Naive thymus-derived CD8-positive, alpha-beta T cell (primary cell): ENCODE data around the gene KLF13. TPM values are rescaled to one million over a fixed set of nuclear protein-coding genes. Genes with fewer than 3 reads are reported as not detected.

ENCODE experiments used
- ATAC-seq, 2 donors: fragments of 150-1000 bp; cut with Tn5 transposase in 1 of 2; sonication (Bioruptor Pico), chemical (Tn5 transposase) in 1 of 2; 1 replicate in 1 of 2; 2 replicates in 1 of 2; pipeline ENCODE4 v1.10.0; 2021; ENCODE audit warnings: mild to moderate bottlenecking in 2 of 2, moderate library complexity in 2 of 2
- POLR2A ChIA-PET: fragments of 350-600 bp; sonication (Branson Sonifier 250); formaldehyde crosslinking; loops from one replicate; lab custom pipeline; 2021; ENCODE audit warnings: antibody characterized with exemption; lab: Charles Lee
- DNase-seq, 10 donors: peaks; one replicate each; pipeline versions ENCODE4 v3.0.0 to v3.0.0-alpha.2; 2020 to 2022
- H3K27ac Mint-ChIP-seq, 10 donors: one replicate each; pipeline ENCODE4 v1.8.0; 2020 to 2022; ENCODE audit warnings: mild to moderate bottlenecking in 10 of 10, mixed read lengths in 10 of 10, moderate library complexity in 4 of 10, inconsistent platforms in 1 of 10
- H3K27me3 Mint-ChIP-seq, 5 donors: one replicate each; pipeline ENCODE4 v1.8.0; 2021 to 2022; ENCODE audit warnings: mixed read lengths in 5 of 5
- H3K36me3 Mint-ChIP-seq, 3 donors: one replicate each; pipeline ENCODE4 v1.8.0; 2020 to 2022; ENCODE audit warnings: mixed read lengths in 3 of 3, mild to moderate bottlenecking in 2 of 3, inconsistent platforms in 1 of 3
- H3K4me1 Mint-ChIP-seq, 4 donors: one replicate each; pipeline ENCODE4 v1.8.0; 2021 to 2022; ENCODE audit warnings: mixed read lengths in 4 of 4
- H3K4me3 Mint-ChIP-seq, 10 donors: one replicate each; pipeline ENCODE4 v1.8.0; 2020 to 2022; ENCODE audit warnings: mild to moderate bottlenecking in 10 of 10, mixed read lengths in 10 of 10, moderate library complexity in 6 of 10, inconsistent platforms in 1 of 10
- H3K9me3 Mint-ChIP-seq, 9 donors: one replicate each; pipeline ENCODE4 v1.8.0; 2020 to 2022; ENCODE audit warnings: mixed read lengths in 9 of 9, mild to moderate bottlenecking in 3 of 9, inconsistent platforms in 1 of 9, moderate library complexity in 1 of 9
- polyA plus RNA-seq, 3 donors: library from polyadenylated mRNA; unstranded; fragments of 300-500 nt; fragmentation: Illumina TruSeq; gene quantifications; one replicate each; pipeline ENCODE4 v1.2.3, GENCODE V29; 2021
- total RNA-seq, 8 experiments: library from RNA in 2 of 8; stranded (reverse) in 2 of 8; gene quantifications; one replicate each; pipeline ENCODE4 v1.2.3 and lab custom pipeline; 2021 to 2026

KLF13 gene
- total and polyA plus RNA-seq, 5 experiments from 2014 or later, result 70.1 to 244 (median 102) TPM

DNA sequence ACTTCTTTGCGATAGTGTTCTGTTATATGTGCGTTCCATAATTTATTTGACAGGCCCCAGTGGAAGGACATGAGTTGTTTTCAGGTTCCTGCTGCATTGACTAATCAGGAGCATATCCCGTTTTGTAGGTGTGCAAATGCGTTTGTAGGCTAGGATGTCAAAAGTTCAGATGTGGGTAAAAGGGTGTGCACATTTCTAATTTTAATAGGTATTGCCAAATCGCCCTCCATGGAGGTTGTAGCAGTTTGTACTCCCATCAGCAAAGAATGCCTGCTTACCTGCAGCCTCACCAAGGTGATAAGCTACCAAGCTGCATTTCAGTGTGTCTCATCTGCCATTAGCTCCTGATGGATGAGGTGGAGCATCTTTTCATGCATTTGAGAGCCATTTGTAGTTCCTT, 36.3 kb downstream of the KLF13 start:
- no peak for DNase-seq
- peaks cover 0 to 8% (median 7%) of the 10 kb centered on the region in 3 donors for H3K36me3 Mint-ChIP-seq
- H3K27me3 Mint-ChIP-seq, result no peaks in the 10 kb centered on the region
- H3K27ac Mint-ChIP-seq, result peak overlapping the region; percentile 96 to 100 (median 98)
- peaks cover 61 to 100% (median 98%) of the 10 kb centered on the region in 4 donors for H3K4me1 Mint-ChIP-seq
- peak overlapping the region; percentile 72 to 95 (median 88) for H3K4me3 Mint-ChIP-seq
- POLR2A ChIA-PET, result interaction anchor here (1.1 to 36.8 kb wide), 10 partner anchors 16 to 147 kb away, joined by 3 to 915 read pairs (median 95); partner anchors contain the start of gene KLF13
- no peak for ATAC-seq
- no peaks in the 10 kb centered on the region for H3K9me3 Mint-ChIP-seq

DNA sequence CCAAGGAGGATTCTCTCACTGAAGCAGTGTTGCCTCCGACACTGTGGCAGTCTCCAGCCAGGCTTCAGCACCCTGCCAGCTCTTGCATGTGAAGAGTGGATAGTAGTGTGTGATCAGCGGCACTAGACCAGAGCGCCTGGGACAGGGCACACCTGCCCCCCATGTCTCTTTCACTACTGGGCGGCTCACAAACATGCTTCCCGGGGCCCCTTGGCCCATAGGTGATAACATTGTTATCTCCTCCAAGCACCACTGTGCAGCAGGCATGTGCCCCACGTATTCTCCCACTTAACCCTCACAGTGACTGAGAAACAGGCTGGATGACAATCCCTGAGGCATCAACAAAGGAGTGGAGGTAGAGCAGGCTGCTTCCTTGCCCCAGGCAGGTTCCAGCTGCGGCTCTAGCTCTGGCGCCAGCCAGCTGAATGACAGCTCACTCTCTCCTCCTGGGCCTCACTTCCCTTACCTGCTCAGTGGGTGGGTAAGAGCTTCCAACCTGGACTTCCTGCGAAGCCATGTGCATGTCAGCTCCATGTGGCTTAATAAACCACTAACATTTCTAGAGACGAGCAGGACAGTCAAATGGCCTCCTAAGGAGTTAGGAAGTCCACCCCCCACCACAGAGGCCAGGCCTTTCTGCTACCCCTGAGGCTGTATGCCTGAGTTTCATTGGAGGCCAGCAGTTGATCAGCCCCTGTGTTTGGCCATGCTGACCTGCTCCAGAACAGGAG, 37.8 kb downstream of the KLF13 start:
- DNase-seq, result peak in 1 of 10 donors; percentile 24
- POLR2A ChIA-PET, result interaction anchor here (0.5 to 36.8 kb wide), 16 partner anchors 13 to 149 kb away, joined by 3 to 915 read pairs (median 26); partner anchors contain the start of gene KLF13
- H3K36me3 Mint-ChIP-seq, result peaks cover 0 to 4% (median 4%) of the 10 kb centered on the region in 3 donors
- H3K4me3 Mint-ChIP-seq, result peak overlapping the region; percentile 77 to 95 (median 88)
- no peak for ATAC-seq
- peak overlapping the region; percentile 96 to 100 (median 98) for H3K27ac Mint-ChIP-seq
- H3K27me3 Mint-ChIP-seq, result no peaks in the 10 kb centered on the region
- peaks cover 58 to 100% (median 98%) of the 10 kb centered on the region in 4 donors for H3K4me1 Mint-ChIP-seq
- peaks cover 0 to under 1% (median 0%) of the 10 kb centered on the region in 9 donors for H3K9me3 Mint-ChIP-seq

DNA sequence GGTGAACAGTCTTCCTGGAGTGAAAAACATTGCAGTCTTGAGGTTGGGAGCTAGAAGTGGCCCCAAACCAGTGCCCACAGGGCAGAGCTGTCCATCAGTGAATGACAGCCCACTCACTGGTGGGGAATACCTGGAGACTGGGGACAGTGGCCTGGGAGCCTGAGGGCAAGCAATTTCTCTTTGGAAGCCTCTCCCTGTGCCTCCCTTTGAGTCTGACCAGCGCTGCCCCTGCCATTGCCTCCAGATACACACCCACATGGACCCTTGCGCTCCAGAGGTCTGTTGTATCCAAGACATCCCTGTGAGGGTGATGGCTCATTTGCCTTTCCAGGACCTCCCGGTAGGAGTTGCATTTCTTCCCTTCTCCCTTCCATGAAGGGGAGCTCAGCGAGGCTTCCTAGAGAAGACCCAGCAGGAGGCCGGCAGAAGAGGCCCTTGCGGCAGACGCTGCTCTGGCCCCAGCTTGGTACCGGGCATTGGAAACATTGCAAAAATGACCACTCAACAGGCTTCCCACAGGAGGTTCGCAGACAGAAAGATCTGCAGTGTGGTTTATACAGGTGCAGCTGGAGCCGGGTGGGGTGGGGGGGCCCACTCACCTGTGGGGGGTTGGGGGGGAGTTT, 38.5 kb downstream of the KLF13 start:
- Mint-ChIP-seq H3K4me3 (peak overlapping the region; percentile 79 to 95 (median 88)), H3K9me3 (peaks cover 0 to 4% (median 2%) of the 10 kb centered on the region in 9 donors), H3K27ac (peak overlapping the region; percentile 96 to 100 (median 98)), H3K4me1 (peaks cover 57 to 100% (median 98%) of the 10 kb centered on the region in 4 donors), H3K27me3 (no peaks in the 10 kb centered on the region), H3K36me3 (peaks cover 0 to 10% (median 7%) of the 10 kb centered on the region in 3 donors)
- ATAC-seq (no peak), DNase-seq (no peak)
- POLR2A ChIA-PET, result interaction anchor here (0.6 to 36.8 kb wide), 17 partner anchors 13 to 150 kb away, joined by 3 to 915 read pairs (median 23); partner anchors contain the start of gene KLF13

DNA sequence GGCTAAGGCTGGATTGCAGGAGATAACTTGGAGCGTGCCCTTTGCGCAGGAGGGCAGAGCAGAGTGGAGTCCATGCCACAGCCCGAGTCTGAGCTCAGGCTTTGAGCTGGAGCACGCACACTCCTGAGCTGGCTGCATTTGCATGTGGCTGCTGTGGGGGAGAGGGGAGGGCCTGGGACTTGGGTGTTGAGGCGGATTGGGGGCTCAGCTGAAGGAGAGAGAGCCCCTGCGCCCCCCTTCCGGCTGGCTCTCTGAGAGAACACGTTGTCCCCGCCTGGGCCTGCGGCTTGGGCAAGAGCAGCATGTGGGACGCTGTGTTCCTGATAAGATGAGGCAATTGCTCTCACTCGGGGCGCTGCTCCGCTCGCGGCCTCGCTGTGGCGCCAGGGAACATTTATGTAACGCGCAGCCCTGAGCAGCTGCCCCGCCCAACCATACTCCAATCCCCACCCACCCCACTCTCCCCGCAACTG, 39.1 kb downstream of the KLF13 start:
- Mint-ChIP-seq H3K9me3 (peaks cover 0 to 4% (median 2%) of the 10 kb centered on the region in 9 donors), H3K27me3 (no peaks in the 10 kb centered on the region), H3K27ac (peak overlapping the region; percentile 96 to 100 (median 98)), H3K4me1 (peaks cover 59 to 100% (median 99%) of the 10 kb centered on the region in 4 donors), H3K36me3 (peaks cover 0 to 10% (median 7%) of the 10 kb centered on the region in 3 donors), H3K4me3 (peak overlapping the region; percentile 79 to 95 (median 88))
- DNase-seq, result peak; percentile 66 to 92 (median 82)
- peak; percentile 48 to 61 for ATAC-seq
- POLR2A ChIA-PET, result interaction anchor here (0.7 to 36.8 kb wide), 17 partner anchors 12 to 165 kb away, joined by 3 to 915 read pairs (median 23); partner anchors contain the start of gene KLF13

DNA sequence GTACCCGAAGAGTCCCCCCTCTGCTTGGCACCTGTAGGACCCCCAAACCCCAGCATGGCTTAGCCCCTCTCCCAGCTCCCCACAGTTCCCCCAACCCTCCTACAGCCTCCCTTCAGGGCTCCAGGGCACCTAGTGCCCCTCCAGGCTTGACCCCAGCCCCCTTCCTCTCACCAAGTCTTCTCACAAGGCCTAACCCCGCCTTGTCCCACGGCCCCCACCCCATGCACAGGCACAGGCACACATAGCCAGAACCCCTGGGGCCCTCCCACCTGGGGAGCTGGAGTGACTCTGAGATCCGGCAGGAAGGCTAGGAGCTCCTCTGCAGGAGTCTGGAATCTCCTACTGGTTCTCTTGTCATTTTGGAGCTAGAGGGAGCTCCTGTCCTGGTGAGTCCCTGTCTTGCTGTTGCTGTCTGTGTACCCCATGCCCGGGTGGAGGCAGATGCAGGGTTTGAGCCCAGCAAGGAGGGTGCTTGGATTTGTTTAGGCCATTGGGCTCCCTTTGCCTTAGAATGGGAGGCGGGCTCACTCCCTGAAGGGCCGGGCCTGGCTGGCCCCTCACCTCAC, 39.6 kb downstream of the KLF13 start:
- H3K27ac Mint-ChIP-seq, result peak overlapping the region; percentile 96 to 100 (median 98)
- no peaks in the 10 kb centered on the region for H3K27me3 Mint-ChIP-seq
- POLR2A ChIA-PET, result interaction anchor here (0.5 to 36.8 kb wide), 20 partner anchors 9 to 166 kb away, joined by 3 to 915 read pairs (median 14); partner anchors contain the start of gene KLF13
- peak overlapping the region; percentile 79 to 95 (median 88) for H3K4me3 Mint-ChIP-seq
- peaks cover 62 to 100% (median 100%) of the 10 kb centered on the region in 4 donors for H3K4me1 Mint-ChIP-seq
- H3K36me3 Mint-ChIP-seq, result peaks cover 0 to 10% (median 7%) of the 10 kb centered on the region in 3 donors
- peak in 1 of 10 donors; percentile 64 for DNase-seq
- peak in 1 of 2 donors; percentile 1 for ATAC-seq
- peaks cover 0 to 4% (median 2%) of the 10 kb centered on the region in 9 donors for H3K9me3 Mint-ChIP-seq

DNA sequence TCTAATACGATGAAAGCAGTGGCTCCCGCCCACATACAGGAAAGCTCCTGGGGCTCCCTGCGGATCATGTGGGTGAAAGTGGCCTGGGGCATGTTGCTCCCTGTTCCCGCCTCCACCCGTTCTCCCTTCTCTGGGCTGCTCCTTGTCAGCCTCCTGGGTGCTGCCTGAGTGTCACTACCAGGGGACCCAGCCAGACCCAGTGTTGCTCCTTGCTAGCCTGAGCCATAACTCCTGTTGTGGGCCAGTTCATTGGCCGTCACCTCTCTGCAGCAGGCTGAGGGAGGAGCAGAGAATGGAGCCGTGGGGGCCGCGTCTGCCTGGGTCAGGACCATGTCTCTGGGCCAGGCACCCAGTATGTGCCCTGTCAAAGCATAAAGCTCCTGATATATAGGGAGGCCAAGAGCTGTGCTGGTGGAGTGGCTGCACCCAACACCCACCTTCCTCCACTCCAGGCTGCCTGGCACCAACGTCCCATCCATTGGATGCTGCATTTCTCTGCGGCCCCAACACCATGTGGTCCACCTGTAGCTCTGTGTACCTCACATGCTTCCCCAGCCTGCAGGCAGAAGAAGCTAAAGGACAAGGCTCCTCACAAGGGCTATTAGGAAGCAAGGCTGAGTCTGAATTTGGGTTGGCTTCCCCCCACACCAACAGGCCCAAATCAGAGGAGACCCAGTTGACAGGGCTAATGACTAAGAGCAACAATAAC, 40.5 kb downstream of the KLF13 start:
- Mint-ChIP-seq H3K4me1 (peaks cover 57 to 99% (median 93%) of the 10 kb centered on the region in 4 donors), H3K27me3 (no peaks in the 10 kb centered on the region), H3K27ac (peak overlapping the region; percentile 96 to 100 (median 98)), H3K36me3 (peaks cover 0 to 15% (median 8%) of the 10 kb centered on the region in 3 donors), H3K9me3 (peaks cover 0 to 4% (median 2%) of the 10 kb centered on the region in 9 donors), H3K4me3 (peak overlapping the region; percentile 79 to 95 (median 88))
- DNase-seq (peak in 1 of 10 donors; percentile 64), ATAC-seq (no peak)
- POLR2A ChIA-PET, result interaction anchor here (0.6 to 36.8 kb wide), 16 partner anchors 8 to 152 kb away, joined by 3 to 915 read pairs (median 27); partner anchors contain the start of gene KLF13

DNA sequence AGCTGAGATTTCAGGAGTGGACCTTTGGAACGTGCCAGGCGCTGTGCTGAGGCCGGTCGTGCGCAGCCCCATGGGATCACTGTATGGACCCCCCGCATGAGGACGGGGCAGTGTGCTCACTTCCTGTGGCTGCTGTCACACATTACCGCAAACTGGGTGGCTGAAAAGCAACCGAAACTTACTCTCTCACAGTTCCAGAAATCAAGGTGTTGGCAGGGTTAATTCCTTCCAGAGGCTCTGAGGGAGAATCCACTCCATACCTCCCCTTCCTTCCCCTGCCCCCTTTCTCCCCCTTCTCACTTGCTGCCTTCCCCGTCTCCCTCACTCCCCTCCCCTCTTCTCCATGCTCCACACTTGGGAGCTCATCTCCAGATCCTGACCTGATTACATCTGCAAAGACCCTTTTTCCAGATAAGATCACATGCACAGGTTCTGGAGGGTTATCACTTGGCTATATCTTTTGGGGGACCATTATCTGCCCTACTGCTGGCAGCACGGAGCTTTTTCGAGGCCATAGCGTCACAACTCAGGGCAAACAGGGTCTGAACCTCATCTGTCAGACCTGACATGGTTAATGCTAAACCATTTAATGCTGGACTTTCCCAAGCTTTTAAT, 41.2 kb downstream of the KLF13 start:
- no peaks in the 10 kb centered on the region for H3K27me3 Mint-ChIP-seq
- H3K4me1 Mint-ChIP-seq, result peaks cover 57 to 99% (median 89%) of the 10 kb centered on the region in 4 donors
- peak in 1 of 10 donors; percentile 68 for DNase-seq
- no peak for ATAC-seq
- POLR2A ChIA-PET, result interaction anchor here (0.6 to 36.8 kb wide), 18 partner anchors 8 to 158 kb away, joined by 3 to 915 read pairs (median 16); partner anchors contain the start of gene KLF13
- H3K27ac Mint-ChIP-seq, result peak overlapping the region; percentile 96 to 100 (median 98)
- H3K4me3 Mint-ChIP-seq, result peak overlapping the region; percentile 79 to 95 (median 88)
- peaks cover 0 to 6% (median 2%) of the 10 kb centered on the region in 9 donors for H3K9me3 Mint-ChIP-seq
- H3K36me3 Mint-ChIP-seq, result peaks cover 0 to 21% (median 11%) of the 10 kb centered on the region in 3 donors

DNA sequence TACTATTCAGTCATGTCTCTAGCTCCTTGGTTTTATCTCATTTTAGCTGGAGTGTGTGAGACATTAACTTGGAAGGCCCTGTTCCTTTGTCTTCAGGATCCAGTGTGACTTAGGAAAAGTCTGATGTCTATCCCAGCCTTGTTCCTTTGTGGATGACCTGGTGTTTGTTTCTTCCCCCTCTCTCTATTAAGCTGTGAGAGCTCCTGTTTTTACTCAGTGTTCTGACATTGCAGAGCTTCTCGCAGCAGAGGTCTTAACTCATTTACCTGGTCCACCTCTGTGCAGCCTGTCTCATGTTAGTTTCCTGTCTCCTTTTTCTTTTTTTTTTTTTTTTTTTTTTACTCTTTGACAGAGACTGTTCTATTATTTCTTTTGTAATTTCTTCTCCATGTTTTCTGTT, 43.1 kb downstream of the KLF13 start:
- no peaks in the 10 kb centered on the region for H3K27me3 Mint-ChIP-seq
- H3K4me1 Mint-ChIP-seq, result peaks cover 43 to 97% (median 85%) of the 10 kb centered on the region in 4 donors
- peak in 1 of 2 donors; percentile 19 for ATAC-seq
- peaks cover 0 to 6% (median 2%) of the 10 kb centered on the region in 9 donors for H3K9me3 Mint-ChIP-seq
- peak in 3 of 10 donors; percentile 39 to 60 (median 41) for DNase-seq
- POLR2A ChIA-PET, result interaction anchor here (0.8 to 36.8 kb wide), 14 partner anchors 8 to 113 kb away, joined by 3 to 915 read pairs (median 5); partner anchors contain the start of gene KLF13
- H3K27ac Mint-ChIP-seq, result peak overlapping the region; percentile 95 to 100 (median 98)
- peaks cover 0 to 39% (median 14%) of the 10 kb centered on the region in 3 donors for H3K36me3 Mint-ChIP-seq
- H3K4me3 Mint-ChIP-seq, result peak overlapping the region; percentile 57 to 93 (median 82)

DNA sequence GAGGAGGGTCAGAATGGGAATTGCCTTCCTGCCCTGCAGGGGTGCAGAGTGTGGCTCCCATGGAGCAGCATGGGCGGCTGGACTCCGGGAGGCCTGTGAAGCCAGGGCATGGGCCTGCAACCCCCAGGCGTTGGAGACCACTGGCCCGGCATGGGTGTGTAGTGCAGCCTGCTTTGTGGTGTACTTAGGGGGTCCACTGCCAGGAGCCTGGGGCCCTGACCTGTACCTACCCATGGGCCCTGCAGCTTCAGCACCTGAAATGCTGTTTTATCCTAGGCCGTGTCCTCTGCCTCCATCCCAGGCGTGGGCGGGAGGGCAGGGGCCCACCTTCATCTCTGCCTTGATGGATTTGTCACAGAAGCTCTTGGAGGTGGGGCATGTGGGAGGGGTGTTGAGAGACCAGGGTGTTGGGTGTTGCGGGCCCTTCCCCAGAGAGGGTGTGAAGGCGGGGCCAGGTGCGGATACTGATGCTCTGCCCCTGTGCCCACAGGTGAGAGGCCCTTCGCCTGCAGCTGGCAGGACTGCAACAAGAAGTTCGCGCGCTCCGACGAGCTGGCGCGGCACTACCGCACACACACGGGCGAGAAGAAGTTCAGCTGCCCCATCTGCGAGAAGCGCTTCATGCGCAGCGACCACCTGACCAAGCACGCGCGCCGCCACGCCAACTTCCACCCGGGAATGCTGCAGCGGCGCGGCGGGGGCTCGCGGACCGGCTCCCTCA, 45.0 kb downstream of the KLF13 start:
- Mint-ChIP-seq H3K4me1 (peaks cover 41 to 97% (median 85%) of the 10 kb centered on the region in 4 donors), H3K9me3 (peaks cover 0 to 6% (median 2%) of the 10 kb centered on the region in 9 donors), H3K36me3 (peaks cover 0 to 53% (median 14%) of the 10 kb centered on the region in 3 donors), H3K4me3 (peak overlapping the region in 3 of 10 donors; percentile 9 to 93 (median 72)), H3K27ac (peak overlapping the region in 8 of 10 donors; percentile 15 to 100 (median 96)), H3K27me3 (no peaks in the 10 kb centered on the region)
- POLR2A ChIA-PET, result interaction anchor here (0.9 to 36.8 kb wide), 6 partner anchors 10 to 64 kb away, joined by 3 to 915 read pairs (median 4); partner anchors contain the start of gene KLF13
- DNase-seq (peak in 1 of 10 donors; percentile 52), ATAC-seq (no peak)

DNA sequence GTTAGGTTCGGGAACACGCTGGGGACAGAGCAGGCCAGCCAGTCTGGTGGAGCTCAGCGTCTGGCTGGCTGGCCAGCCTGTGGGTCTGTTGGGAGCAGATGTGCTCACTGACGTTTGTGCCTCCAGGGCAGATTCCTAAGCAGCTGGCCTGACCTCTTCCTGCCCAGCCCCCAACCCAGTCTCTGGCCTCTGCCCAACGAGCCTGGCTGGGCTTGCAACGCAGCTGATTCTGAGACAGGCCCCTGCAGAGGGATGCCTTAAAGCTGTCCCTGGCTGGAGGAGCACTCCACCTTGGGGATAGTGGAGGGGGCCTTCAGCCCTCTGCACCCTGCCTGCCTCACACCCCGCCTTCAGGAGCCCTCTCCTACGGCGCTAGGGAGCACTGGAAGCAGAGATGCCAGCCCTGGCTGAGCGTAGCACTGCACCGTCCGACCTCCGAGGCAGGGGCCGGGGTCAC, 46.0 kb downstream of the KLF13 start:
- ATAC-seq (no peak), DNase-seq (peak in 1 of 10 donors; percentile 32)
- peaks cover 0 to 53% (median 14%) of the 10 kb centered on the region in 3 donors for H3K36me3 Mint-ChIP-seq
- POLR2A ChIA-PET, result interaction anchor here (1.4 to 36.8 kb wide), 2 partner anchors 11 to 43 kb away, joined by 5 to 915 read pairs; partner anchors contain the start of gene KLF13
- H3K27ac Mint-ChIP-seq, result peak overlapping the region; percentile 37 to 88 (median 80)
- H3K27me3 Mint-ChIP-seq, result no peaks in the 10 kb centered on the region
- H3K9me3 Mint-ChIP-seq, result peaks cover 0 to 6% (median 2%) of the 10 kb centered on the region in 9 donors
- peak overlapping the region in 5 of 10 donors; percentile 9 to 58 (median 38) for H3K4me3 Mint-ChIP-seq
- peaks cover 37 to 95% (median 85%) of the 10 kb centered on the region in 4 donors for H3K4me1 Mint-ChIP-seq
